Measurements from ENCODE around the gene VSIG2. TPM values are rescaled to one million over a fixed set of nuclear protein-coding genes. Genes with fewer than 3 reads are reported as not detected.
"Not testable (repeated sequence)": the region's sequence is repeated elsewhere in the genome, so short reads cannot be mapped to it uniquely, and the experiment has no call there.

The VSIG2 gene, protein sequence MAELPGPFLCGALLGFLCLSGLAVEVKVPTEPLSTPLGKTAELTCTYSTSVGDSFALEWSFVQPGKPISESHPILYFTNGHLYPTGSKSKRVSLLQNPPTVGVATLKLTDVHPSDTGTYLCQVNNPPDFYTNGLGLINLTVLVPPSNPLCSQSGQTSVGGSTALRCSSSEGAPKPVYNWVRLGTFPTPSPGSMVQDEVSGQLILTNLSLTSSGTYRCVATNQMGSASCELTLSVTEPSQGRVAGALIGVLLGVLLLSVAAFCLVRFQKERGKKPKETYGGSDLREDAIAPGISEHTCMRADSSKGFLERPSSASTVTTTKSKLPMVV
- total RNA-seq = under 0.01 TPM in 1 of 2 replicates, not detected in the other

DNA sequence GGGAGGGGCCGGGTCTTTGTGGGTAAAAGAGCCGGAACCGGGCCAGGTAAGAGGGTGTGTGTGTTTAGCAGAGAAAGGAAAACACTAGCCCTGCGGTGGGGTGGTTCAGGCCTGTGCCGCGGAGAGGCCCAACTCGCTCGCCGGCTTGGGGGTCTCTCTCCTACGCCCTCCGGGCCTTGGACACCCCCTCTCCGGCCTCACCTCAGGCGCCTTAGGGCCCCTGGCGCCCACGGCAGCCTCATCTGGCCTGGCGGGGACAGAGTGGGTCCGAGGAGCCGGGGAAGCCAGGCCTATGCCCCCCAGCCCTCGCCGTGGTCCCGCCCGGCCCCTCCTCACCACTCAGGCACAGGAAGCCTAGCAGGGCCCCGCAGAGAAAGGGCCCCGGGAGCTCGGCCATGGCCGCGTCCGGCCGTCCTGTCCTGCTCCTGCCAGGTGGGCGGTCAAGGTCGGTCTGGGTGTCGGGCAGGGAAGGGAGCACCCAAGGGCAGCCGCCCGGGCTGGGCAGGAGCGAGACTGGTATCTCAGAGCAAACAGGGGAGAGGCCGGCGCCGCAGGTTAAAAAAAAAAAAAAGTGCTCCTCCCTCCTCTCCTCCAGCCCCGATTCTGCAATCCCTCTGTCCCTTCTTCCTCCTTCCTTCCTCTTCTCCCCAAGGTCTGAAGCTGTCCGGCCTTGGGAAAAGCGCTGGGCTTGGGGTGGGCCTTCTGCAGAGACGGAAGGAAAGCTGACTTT lies at the start of gene VSIG2:
TSS of gene VSIG2 (minus strand) at position 515 of the 730 bp plus-strand sequence. CDS start at position 397, 118 bp downstream.
- DNase-seq (ENCODE audit: low read depth in 2 of 2) = no peak

DNA sequence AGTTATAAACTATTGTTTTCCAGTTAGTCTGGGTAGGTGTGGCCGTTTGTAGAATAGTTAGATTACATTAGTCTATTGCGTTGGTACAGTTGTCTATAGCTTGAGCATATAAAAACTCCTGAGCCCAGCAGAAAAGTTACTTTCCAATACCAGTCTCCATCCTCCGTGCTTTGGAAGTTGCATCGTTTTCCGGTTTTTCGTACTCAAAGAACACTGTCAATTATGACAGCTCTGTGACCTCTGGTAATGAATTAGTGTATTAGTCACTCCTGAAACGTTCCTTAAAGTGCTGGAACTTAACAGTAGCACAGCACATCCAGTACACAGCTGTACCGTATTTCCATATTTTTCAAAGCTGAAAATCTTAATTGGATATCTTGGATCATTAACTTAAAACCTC lies 49.0 kb upstream of the VSIG2 start:
- peak in 1 of 2 donors; percentile 86 for DNase-seq (ENCODE audit: low read depth in 2 of 2)

DNA sequence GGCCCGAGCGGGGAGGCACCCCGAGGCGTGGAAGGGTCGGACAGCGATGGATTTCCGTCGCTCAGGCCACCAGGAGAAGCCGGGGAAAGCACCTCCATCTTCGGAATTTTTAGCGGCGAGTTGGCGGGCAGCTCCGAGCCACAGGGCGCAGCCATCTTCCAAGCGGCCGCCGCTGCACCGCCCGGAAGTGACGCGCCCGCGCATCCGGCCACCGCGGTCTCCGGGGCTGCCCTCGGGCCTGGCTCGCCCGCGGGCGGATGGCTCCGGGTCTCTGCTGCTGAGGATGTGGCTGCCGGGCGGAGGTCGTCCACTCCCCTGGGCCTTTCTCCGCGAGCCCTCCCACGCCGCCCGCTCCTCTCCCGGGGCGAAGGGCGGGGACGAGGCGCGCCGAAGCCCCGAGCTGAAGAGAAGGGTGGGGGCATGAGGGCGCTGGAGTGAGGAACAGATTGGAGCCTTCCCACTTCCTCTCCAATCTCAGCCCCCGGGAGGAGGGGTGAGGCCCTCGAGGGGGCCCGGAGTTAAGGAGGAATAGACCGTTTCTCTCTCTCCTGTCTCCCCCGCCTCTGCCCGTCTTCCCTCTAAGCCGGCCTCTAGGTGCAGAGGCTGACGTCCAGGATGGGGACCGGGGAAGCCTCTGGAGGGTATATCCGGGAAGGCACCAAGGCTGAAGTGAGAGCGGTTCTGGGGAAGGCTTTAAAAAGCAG lies 48.3 kb upstream of the VSIG2 start, which contains the start of gene MSANTD2:
TSS of gene MSANTD2 (minus strand) at position 181 of the 704 bp plus-strand sequence. CDS start at position 155, 26 bp downstream.
- peak; percentile 79 to 80 for DNase-seq (ENCODE audit: low read depth in 2 of 2)

DNA sequence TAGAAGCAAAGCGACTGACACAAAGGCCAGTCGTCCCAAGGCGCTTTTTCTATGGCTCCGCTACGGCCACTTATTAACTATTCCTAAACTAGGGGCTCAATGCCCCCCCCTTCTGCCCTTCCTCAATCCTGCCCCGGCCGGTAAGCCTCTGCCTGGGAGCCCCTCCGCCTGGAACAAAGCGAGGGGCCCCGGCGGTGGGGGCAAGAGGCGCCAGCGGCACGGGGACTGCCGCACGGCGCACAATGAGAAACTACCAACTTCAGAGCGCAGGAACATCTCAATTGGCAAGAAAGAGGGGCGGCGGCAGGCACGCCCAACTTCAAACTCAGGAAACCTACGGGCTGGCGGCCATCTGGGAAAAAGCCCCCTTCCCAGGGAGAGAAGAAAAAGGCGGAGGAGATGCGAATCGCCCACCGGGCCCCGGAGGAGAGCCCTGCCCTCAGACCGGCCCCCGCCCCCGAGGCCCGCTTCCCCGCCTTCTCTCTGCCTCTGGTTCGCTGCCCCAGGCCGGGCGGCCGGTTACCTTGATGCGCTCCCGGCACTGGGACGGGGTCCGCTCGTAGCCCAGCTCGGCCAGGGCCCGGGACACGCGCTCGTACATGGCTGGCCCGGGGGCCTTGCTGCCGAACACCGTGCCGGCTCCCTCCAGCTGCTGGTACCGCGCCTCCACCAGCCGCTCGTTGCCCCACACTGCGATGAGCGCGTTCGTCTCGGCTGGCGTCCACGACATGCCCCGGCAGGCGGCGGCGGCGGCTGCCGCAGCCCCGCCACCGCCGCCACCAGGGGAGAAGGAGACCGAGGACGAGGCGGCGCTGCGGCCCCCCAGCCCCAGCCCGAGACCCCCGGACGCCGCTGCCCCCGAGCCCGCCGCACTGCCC lies 47.5 kb upstream of the VSIG2 start:
- DNase-seq (ENCODE audit: low read depth in 2 of 2) = peak; percentile 39 to 47

DNA sequence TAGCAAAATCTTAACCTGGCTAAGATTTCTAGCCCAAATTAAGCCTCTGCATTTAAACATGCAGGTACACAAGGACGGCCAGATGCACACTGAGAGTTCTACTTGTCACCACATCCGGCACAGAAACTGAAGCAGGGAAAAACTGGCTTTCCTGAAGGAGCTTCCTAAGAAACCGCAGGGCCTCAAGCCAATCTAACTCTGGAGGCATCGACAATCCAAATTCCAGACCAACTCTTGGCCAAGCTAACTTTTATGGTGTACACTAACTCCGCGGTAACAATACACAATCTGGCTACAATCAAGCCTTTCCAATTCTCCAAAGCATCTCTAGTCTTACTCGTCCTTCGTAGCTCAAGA lies 46.9 kb upstream of the VSIG2 start:
- DNase-seq (ENCODE audit: low read depth in 2 of 2) = peak; percentile 4 to 63

DNA sequence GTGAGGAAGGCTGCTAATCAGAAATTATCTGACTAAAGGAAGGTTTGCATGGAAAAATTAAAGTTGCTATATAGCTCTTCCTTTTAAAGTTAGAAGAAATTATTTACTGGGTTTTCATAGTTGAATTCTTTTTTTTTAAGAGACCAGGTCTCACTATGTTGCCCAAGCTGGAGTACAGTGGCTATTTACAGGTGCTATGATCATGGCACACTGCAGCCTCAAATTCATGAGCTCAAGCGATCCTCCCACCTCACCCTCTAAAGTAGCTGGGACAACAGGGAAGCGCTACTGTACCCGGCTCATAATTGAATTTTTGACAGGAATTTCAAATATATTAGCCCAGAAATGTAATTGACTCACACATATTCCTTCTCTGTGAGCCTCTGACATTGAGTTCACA lies 44.3 kb upstream of the VSIG2 start:
- DNase-seq (ENCODE audit: low read depth in 2 of 2) = no peak

DNA sequence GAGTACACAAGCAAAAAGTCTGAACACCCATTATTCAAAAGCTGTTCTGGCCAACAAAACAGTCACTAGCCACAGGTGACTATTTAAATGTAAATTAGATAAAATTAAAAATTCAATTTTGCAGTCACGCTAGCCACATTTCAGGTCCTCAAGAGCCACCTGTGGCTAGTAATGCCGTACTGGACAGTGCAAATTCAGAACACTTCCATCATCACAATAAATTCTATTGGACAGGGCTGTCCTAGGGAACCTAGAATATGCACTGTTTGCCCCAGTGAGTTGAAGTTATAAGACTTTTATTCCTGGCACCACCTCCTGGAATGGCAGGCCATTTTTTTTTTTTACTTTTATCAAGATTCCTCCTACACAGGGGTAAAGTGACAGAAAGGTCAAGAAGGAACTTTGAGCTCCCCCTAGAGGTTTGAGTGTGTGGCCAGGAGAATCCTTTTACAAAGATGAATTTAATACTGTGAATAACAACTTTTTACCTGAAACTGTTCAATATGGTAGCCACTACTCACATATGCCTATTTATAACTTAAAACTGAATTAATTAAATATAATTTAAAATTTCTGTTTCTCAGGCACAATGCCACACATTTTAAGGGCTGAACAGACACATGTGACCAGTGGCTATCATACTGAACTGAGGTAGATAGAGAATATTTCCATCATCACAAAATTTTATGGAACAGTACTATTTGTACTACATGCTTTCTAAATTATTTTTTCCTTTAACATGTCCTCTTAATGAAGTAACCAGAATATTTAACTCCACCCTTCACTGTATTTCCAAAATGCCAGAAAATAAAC lies 41.6 kb upstream of the VSIG2 start:
- DNase-seq (ENCODE audit: low read depth in 2 of 2) = peak; percentile 57 to 75

DNA sequence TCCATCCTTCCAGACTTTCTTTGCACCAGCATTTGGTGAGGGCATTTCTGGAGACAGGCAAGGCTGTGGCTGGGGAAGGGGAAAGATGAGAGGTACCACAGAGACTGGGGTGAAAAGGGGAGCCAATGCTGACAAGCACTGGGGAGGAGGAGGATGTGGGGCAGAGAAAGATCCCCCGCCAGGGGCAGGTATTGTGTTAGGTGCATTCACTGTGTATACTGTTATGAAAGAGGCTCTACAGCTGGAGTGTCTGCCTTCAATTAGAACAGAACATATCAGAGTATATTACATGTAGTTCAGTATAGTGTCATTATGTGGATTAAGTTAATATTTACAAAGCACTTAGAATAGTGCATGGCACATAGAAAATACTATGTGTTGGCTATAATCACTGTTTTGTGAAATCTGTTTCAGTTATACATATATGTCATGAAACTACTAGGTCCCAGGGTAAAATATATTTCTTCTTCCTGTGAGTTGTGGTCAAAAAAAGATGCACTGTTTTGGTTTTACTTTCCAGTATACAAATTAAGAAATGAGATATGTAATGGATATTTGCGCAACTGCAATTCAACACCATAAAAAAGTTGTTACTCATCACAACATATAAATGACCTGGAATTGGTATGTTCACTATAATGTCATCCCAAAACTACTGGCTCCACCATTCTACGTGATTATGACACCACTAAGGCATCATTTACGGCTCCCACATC lies 39.7 kb upstream of the VSIG2 start:
- no peak for DNase-seq (ENCODE audit: low read depth in 2 of 2)

DNA sequence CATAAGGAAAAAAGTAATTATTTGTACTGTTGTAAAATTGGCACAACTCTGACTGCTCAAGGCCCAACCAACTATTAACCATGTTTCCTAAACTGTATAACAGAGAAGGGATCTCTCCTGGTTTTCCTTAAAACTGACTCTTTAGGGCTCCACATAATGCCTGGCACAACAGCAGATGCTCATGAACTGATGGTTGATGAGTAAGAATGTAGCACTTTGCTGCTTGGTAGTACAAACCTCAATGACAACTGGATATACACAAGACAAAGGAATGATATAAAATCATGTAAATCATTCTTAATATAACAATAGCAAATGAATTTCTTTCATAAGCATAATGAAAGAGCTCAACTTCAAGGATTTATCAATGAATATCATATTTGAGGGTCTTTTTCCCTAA lies 36.5 kb upstream of the VSIG2 start:
- DNase-seq (ENCODE audit: low read depth in 2 of 2) = no peak

DNA sequence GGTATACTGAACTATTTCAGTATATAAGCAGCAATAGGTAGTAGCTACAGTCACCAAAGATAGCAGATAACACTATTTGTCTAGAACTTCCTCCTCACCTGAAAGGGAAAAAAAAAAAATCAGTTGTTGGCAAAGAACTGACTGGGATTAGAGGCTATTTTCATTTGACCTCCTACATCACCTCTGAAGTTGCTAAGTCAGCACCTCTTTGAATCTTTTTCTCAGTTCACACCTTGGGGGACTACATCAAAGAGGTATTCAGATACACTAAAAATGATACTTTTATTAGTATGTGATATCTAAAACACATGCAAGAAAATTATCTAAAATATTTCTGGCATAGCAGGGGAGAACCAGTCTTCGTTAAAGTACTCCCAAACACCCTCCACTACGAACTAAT lies 32.0 kb upstream of the VSIG2 start:
- no peak for DNase-seq (ENCODE audit: low read depth in 2 of 2)

DNA sequence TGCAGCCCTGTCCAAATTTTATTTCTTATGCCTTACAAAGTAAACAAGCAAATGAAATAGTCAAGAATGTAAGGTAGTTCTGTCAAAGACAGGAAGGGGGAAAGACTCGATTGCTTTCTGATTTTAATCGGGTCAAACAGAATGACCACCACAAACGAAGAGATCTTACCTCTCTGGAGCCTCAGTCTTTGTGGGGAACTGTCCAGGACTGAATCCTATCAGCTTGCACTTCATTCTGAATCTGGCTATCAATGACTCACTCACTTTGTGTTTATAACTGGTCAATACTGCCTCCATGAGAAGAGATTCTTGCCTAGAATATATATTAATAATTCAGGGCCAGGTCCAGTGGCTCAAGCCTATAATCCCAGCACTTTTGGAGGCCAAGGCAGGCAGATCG lies 30.9 kb upstream of the VSIG2 start:
- no peak for DNase-seq (ENCODE audit: low read depth in 2 of 2)

DNA sequence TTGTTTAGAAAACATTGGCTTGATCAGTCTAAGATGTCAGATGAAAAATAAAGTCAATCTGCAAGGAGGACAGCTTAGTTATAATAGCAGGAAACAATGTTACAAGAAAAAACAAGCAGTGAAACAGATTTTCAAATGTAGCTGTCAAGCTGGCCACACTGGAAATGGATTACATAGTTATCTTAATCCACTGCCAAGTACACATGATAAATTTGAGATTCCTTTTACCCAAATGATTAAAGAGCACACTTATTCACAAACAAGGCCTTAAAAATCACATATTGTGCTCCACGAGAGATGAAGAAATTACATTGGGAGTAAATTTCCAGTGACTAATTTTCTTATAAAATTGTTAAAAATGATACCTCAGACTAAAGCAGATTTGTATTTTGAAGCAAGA lies 27.5 kb upstream of the VSIG2 start:
- DNase-seq (ENCODE audit: low read depth in 2 of 2) = peak in 1 of 2 donors; percentile 19

DNA sequence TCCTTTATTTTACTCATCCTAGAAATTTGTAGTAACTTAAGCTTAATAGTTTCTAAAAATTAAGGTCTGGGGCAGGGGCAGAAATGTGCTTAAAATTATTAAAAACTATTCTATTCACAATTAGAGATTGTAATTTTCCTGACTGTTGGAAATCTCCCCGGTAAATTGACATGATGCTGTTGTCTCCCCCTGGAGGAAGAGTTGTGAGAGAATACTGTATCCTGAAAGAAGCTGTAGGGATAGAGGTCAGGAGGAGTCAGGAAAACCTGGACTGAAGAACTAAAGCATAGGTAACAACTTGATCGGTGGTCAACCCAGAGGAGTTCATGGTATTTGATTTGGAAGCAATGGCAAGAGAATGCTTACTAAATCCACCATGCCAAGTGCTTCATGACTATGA lies 26.2 kb upstream of the VSIG2 start:
- DNase-seq (ENCODE audit: low read depth in 2 of 2) = no peak

DNA sequence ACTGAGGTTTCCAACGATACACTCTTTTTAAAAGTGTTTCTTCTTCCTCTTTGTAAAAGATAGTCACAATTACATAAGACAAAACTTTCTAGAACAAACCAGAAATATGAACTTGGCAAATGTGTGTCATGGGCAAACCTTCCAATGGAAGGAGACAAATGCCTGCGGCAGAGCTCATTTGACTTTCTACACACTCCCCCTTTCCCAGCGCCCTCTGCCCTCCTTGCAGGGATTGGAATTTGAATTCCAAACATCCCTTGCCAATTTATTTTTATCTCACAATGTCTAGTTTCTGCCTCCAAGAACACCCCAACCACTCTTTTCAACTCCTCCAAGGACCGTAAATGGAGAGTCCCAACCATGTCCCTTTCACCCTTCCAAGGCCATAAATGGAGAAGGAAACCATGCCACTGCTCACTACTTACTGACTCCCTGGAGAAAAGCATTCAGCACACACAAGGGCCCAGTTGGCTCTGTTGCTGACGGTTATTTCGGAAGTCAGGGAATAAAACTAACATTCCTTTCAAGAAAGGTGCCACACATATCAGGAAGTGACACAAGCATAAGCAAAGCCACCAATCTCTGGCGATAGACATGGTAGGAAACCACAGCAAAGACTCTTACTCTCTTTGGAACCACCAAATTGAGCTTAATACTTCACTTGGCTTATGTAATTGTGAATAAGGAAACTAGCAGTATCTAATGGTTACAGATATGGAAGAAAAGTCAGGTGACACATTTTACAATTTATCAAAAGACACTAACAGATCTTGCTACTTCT lies 25.0 kb upstream of the VSIG2 start:
- DNase-seq (ENCODE audit: low read depth in 2 of 2) = no peak

DNA sequence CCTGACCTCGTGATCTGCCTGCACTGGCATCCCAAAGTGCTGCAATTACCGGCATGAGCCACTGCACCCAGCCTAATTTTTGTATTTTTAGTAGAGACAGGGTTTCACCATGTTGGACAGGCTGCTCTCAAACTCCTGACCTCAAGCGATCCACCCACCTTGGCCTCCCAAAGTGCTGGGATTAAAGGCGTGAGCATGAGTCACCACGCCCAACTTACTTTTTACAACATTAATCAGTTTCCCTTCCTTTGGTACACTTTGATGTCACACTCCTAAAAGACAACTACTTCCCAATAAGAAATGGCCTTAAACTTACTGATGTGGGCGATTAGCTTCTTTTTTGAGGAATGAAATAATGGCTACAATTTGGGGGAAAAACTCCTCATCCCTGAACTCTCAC lies 18.9 kb upstream of the VSIG2 start:
- not testable (repeated sequence) for DNase-seq (ENCODE audit: low read depth in 2 of 2)

DNA sequence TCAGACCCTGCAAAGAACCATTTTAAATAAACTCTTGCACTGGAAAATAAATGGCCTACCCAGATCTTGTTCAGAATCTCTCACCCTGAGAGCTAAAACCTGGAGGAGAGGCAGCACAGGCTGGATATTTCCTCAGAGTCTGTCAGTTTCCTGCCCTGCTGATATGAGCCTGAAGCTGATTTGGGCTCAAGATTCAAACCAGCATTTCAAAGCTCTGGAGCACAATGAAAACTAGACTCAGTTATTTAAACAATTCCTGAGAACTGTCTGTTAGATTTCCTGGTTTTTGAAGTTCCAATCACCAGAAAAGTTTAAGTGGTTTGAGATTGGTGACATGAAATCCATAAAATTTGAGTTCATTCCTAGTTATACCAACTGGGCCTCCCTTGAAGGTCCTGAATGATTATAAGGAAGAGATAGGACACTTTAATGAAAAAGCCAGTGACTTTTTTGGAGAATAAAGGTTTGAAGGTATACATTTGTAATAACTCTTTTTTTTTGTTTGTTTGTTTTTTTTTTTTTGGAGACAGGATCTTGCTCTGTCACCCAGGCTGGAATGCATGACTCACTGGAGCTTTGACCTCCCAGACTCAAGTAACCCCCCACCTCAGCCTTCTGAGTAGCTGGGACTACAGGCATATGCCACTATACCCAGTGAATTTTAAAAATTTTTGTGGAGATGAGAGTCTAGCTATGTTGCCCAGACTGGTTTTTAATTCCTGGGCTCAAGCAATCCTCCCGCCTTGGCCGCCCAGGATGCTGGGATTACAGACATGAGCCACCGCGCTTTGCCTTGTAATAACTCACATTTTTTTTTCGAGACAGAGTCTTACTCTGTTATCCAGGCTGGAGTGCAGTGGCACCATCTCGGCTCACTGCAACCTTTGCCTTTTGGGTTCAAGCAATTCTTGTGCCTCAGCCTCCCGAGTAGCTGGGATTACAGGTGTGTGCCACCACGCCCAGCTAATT lies 18.0 kb upstream of the VSIG2 start:
- DNase-seq (ENCODE audit: low read depth in 2 of 2) = peak in 1 of 2 donors; percentile 84

DNA sequence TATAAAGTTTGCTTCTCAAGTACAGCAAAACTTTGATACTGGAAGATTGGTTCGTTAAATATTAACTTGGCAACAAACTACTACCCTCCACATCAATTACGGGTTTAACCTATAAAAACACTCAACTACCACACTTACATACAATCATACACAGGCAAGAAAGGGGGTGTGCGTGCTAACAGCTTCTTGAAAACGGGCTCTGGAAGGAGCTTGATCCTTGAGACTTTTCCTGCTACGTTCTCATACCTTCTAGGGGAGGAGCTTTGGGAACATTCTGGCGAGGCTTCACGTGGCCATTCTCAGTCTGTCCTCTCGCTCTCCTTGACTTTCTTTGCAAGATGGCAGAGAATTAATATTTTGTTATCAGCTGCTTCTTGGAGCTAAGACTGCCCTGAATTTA lies 16.9 kb upstream of the VSIG2 start:
- no peak for DNase-seq (ENCODE audit: low read depth in 2 of 2)

DNA sequence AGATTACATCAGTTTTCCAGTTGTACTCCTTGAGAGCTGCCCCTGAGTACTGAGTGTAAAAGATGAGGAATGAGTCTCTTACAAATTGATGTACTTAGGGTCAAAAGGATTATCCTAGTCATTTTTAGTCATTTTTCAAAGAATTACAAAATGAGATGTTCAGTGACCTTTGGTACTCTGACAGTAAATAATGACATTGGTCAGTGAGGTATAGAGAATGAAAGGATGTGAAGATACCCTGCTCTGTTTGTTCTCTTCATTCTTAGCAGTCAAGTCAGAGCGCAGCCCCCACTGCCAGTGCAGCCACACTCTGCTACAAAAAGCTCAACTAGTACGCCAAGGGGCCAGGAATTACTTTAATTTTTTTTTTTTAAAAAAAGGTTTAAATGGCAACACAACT lies 14.1 kb upstream of the VSIG2 start:
- no peak for DNase-seq (ENCODE audit: low read depth in 2 of 2)
